Calu3 (cell line): ENCODE results near the gene PTOV1. TPM values are rescaled to one million over a fixed set of nuclear protein-coding genes. Genes with fewer than 3 reads are reported as not detected.

Experiments
- BruUV-seq: library from RNA; stranded (reverse); fragments of 400-500 nt; replicated peaks from 2 replicates; lab custom pipeline; 2021; lab: Mats Ljungman, UMichigan
- CTCF ChIA-PET: fragments of 300-600 bp; sonication (Branson Sonifier 250); formaldehyde crosslinking; loops from one replicate; lab custom pipeline; 2022; ENCODE audit warnings: antibody characterized with exemption; lab: Charles Lee
- DNase-seq: peaks from one replicate; pipeline ENCODE4 v3.0.0; 2022
- H3K27ac Mint-ChIP-seq: one replicate; pipeline ENCODE4 v1.8.0; 2022; ENCODE audit warnings: mixed read lengths; ENCODE audit not compliant: unreplicated experiment
- H3K27me3 Mint-ChIP-seq: one replicate; pipeline ENCODE4 v1.8.0; 2022; ENCODE audit warnings: mixed read lengths; ENCODE audit not compliant: unreplicated experiment
- H3K36me3 Mint-ChIP-seq: one replicate; pipeline ENCODE4 v1.8.0; 2022; ENCODE audit warnings: mild to moderate bottlenecking, moderate library complexity, mixed read lengths; ENCODE audit not compliant: insufficient read depth, unreplicated experiment
- H3K4me1 Mint-ChIP-seq: one replicate; pipeline ENCODE4 v1.8.0; 2022; ENCODE audit warnings: mild to moderate bottlenecking, low read depth, mixed read lengths; ENCODE audit not compliant: unreplicated experiment
- H3K4me3 Mint-ChIP-seq: one replicate; pipeline ENCODE4 v1.8.0; 2022; ENCODE audit warnings: mild to moderate bottlenecking, low read depth, moderate library complexity, mixed read lengths; ENCODE audit not compliant: unreplicated experiment
- H3K9me3 Mint-ChIP-seq: one replicate; pipeline ENCODE4 v1.8.0; 2022; ENCODE audit warnings: low read depth, mixed read lengths; ENCODE audit not compliant: unreplicated experiment
- intact Hi-C: fragments of 100-400 bp; cut with micrococcal nuclease; formaldehyde crosslinking; loops from one replicate; pipeline ENCODE4 v1.10.0; 2022; ENCODE audit not compliant: unreplicated experiment
- total RNA-seq: library from RNA; stranded (reverse); gene quantifications from 2 replicates; pipeline ENCODE4 v1.2.3, GENCODE V29; 2022
- TF ChIP-seq, protein P1 (sequence below): fragments of 200-600 bp; IDR thresholded peaks from one replicate; pipeline ENCODE4 v1.8.0; 2022; ENCODE audit warnings: antibody characterized with exemption; ENCODE audit not compliant: unreplicated experiment

PTOV1 gene
- total RNA-seq, 1 experiment from 2014 or later: 256 TPM

DNA sequence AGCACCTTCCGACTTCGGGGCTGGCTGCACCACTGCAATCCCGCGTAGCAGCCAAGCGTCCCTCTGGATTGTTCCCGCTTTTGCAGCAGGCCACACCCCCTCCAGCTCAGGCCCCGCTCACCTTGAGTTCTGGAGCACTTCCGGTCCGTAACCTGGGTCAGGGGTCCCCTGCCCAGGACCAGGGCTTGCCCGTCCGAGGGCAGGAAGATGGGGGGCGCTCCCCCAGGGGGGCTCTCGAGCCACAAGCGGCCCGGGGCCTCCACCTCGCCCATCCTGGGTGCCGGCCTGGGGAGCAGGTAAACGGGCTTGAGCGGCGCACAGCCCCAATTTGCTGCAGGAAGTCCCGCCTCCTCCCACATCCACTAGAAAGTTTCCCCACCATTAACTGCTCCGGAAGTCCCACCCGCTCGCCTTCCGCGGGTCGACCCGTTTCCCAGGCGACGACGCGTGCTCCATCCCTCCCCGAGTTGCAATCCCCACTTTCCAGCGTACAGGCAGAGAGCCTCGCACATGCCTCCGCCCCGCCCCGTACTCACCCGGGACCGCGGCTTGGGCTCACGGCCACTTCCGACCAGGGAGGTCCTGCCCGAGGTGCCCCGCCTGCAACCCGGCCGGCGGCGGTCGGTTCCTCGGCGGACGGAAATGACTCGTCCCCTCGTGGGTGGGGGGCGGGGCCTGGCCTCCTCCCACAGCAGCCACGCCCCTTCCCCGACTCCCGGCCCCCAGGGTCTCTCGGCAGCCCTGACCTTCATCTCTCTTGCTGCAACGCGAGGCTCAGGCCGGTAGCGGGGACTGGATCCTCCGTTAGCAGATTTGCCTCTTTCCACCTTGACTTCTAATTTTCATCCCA, 16.2 kb downstream of the PTOV1 start, which contains the start of gene PNKP:
Gene PNKP (minus strand): TSS at position 644 of the 850 bp plus-strand sequence. CDS start 372 bp downstream, at position 272.
- intact Hi-C loops: no loop called here
- TF ChIP-seq, protein P1, sequence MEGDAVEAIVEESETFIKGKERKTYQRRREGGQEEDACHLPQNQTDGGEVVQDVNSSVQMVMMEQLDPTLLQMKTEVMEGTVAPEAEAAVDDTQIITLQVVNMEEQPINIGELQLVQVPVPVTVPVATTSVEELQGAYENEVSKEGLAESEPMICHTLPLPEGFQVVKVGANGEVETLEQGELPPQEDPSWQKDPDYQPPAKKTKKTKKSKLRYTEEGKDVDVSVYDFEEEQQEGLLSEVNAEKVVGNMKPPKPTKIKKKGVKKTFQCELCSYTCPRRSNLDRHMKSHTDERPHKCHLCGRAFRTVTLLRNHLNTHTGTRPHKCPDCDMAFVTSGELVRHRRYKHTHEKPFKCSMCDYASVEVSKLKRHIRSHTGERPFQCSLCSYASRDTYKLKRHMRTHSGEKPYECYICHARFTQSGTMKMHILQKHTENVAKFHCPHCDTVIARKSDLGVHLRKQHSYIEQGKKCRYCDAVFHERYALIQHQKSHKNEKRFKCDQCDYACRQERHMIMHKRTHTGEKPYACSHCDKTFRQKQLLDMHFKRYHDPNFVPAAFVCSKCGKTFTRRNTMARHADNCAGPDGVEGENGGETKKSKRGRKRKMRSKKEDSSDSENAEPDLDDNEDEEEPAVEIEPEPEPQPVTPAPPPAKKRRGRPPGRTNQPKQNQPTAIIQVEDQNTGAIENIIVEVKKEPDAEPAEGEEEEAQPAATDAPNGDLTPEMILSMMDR: no peak
- DNase-seq: peak; percentile 96
- Mint-ChIP-seq H3K9me3 (no peaks in the 10 kb centered on the region), H3K27me3 (no peaks in the 10 kb centered on the region), H3K4me1 (peaks cover 46% of the 10 kb centered on the region), H3K4me3 (no peak within 1 kb of the TSS), H3K27ac (no peak within 1 kb of the TSS), H3K36me3 (peaks cover 5% of the 10 kb centered on the region)
- no TSS peak for BruUV-seq
- CTCF ChIA-PET: interaction anchor here (0.8 kb wide), 2 partner anchors 9 to 54 kb away, joined by 3 read pairs; partner anchors contain the start of gene FUZ

DNA sequence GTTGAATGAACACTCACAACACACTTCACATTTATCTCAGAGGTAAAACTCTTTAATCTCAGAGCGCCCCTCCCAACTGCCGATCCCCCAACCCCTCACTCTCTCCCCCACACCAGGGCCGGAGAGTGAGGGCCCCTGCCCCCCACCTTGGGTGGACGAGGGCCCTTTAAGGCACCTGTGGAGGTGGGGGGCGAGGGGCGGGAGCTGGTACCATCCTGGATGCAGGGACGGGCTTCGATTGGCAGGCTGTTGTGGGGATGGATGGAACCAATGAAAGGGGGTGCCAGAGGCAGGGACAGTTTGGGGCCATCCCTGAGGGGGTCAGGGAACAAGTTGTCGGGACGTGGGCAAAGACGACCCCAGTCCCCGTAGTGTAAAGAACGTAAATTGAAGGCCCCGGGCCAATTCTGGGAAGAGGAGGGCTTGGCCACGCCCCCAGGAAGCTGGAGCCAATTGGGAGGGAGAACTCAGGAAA, 18.1 kb downstream of the PTOV1 start:
- no TSS peak for BruUV-seq
- no peaks in the 10 kb centered on the region for H3K27me3 Mint-ChIP-seq
- intact Hi-C loops: no loop called here
- peaks cover 40% of the 10 kb centered on the region for H3K4me1 Mint-ChIP-seq
- CTCF ChIA-PET: interaction anchor here (0.7 to 1.1 kb wide), 6 partner anchors 10 to 876 kb away, joined by 3 to 10 read pairs (median 4); partner anchors contain the start of genes ATF5, NUP62 and RUVBL2
- no peak overlapping the region for H3K4me3 Mint-ChIP-seq
- no peaks in the 10 kb centered on the region for H3K9me3 Mint-ChIP-seq
- peaks cover 11% of the 10 kb centered on the region for H3K36me3 Mint-ChIP-seq
- no peak overlapping the region for H3K27ac Mint-ChIP-seq
- TF ChIP-seq, protein P1: no peak
- DNase-seq: no peak

- Mint-ChIP-seq H3K9me3 (no peaks in the 10 kb centered on the region), H3K27ac (no peak overlapping the region), H3K36me3 (peaks cover 11% of the 10 kb centered on the region), H3K4me1 (peaks cover 33% of the 10 kb centered on the region), H3K27me3 (no peaks in the 10 kb centered on the region), H3K4me3 (no peak overlapping the region)
- CTCF ChIA-PET: interaction anchor here (0.7 to 1.1 kb wide), 6 partner anchors 9 to 876 kb away, joined by 3 to 10 read pairs (median 4); partner anchors contain the start of genes ATF5, NUP62 and RUVBL2
- peak; percentile 97 for DNase-seq
- intact Hi-C loops: no loop called here
- BruUV-seq: no TSS peak
- TF ChIP-seq, protein P1: no peak
These were observed 18.7 kb downstream of the PTOV1 start for GRCh38 chr19:49869484-49870308.

DNA sequence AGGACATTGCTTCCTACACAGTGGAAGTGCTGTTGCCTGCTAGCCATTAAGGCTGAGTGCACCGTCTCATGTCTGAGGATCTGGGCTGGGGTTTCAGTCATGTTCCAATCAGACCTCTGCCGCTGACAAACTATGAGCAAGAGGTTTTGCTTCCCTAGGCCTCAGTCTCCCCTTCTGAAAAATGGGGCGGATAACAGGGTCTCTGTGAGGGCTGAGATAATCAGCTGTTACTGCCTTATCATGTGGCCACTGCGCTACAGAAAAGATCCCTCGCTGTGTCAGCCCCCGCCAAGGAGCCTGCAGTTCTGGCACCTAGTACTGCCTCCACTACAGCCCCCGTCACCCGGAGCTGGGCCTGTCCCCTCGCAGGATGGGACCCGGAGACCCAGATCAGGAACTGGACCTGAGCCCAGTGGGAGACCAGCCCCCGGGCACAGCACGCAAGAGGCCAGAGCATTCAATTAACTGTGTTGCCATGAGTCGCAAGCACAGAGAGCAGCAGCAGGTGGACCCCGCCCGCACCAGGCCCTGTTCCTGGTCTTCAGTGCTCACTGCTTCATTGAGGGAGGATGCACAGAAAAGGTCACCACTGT, 19.4 kb downstream of the PTOV1 start:
- peaks cover 11% of the 10 kb centered on the region for H3K36me3 Mint-ChIP-seq
- CTCF ChIA-PET: interaction anchor here (0.5 kb wide), 1 partner anchor 59 kb away, joined by 4 read pairs; no protein-coding TSS in a partner anchor

More for the DNA sequence above, 19.4 kb downstream of the PTOV1 start:
- H3K4me3 Mint-ChIP-seq: no peak overlapping the region
- TF ChIP-seq, protein P1: no peak
- BruUV-seq: no TSS peak
- intact Hi-C loops: no loop called here
- H3K27ac Mint-ChIP-seq: no peak overlapping the region
- DNase-seq: no peak
- H3K27me3 Mint-ChIP-seq: no peaks in the 10 kb centered on the region
- no peaks in the 10 kb centered on the region for H3K9me3 Mint-ChIP-seq
- peaks cover 26% of the 10 kb centered on the region for H3K4me1 Mint-ChIP-seq
